ENCODE measurements around the gene TMEM170A.

DNA sequence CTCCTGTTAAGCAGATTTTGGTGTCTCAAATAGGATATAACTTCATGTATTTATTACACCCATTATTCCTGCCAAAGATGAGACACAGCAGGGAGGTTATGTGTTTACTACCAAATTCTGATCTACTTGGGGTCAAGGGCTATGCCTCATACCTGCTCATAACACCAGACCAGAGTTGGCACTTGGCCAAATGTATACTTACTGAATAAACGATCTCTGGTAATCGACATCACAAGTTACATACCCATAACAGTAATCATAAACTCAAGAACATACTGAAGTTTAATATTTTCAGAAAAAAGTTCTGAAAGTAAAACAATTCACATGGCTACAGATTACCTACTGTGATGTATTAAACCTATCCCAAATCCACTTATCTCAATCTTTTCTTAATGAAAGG lies 2.9 kb downstream of the TMEM170A start:
- TF ChIP-seq EZH2phosphoT487 (IDR thresholded peaks at IDR 0.05; ENCODE audit: insufficient read depth, low read depth) (no peak), EZH2 (IDR thresholded peaks at IDR 0.05; ENCODE audit: insufficient read depth, poor library complexity, severe bottlenecking) (no peak)

Measured in GM23248 (cell line).